Measurements from ENCODE around the gene CLASRP. TPM values are rescaled to one million over a fixed set of nuclear protein-coding genes. Genes with fewer than 3 reads are reported as not detected.

The CLASRP gene
- total RNA-seq, 1 donor from 2014 or later = 101 TPM

GRCh38 chr19:45021971-45022370 lies 16.9 kb upstream of the CLASRP start:
- DNase-seq (ENCODE audit: low spot score) = no peak

GRCh38 chr19:45023048-45023447 lies 15.8 kb upstream of the CLASRP start:
- no peak for DNase-seq (ENCODE audit: low spot score)

GRCh38 chr19:45025264-45025663 lies 13.6 kb upstream of the CLASRP start:
- DNase-seq (ENCODE audit: low spot score) = no peak

GRCh38 chr19:45027371-45027770 lies 11.5 kb upstream of the CLASRP start:
- DNase-seq (ENCODE audit: low spot score) = no peak

- no peak for DNase-seq (ENCODE audit: low spot score)
These were observed 8.0 kb upstream of the CLASRP start for GRCh38 chr19:45030825-45031224.

- no peak for DNase-seq (ENCODE audit: low spot score)
These were observed 6.4 kb upstream of the CLASRP start for GRCh38 chr19:45032421-45032820.

- DNase-seq (ENCODE audit: low spot score) = no peak
These were observed 3.1 kb upstream of the CLASRP start for GRCh38 chr19:45035755-45036154.

- DNase-seq (ENCODE audit: low spot score) = no peak
These were observed 1.3 kb upstream of the CLASRP start for GRCh38 chr19:45037393-45038169.

- DNase-seq (ENCODE audit: low spot score) = no peak
These were observed 1.4 kb downstream of the CLASRP start for GRCh38 chr19:45040059-45040771.

GRCh38 chr19:45041125-45041524 lies 2.3 kb downstream of the CLASRP start:
- DNase-seq (ENCODE audit: low spot score) = no peak

- peak; percentile 38 for DNase-seq (ENCODE audit: low spot score)
These were observed 7.0 kb downstream of the CLASRP start for GRCh38 chr19:45045671-45046353.

GRCh38 chr19:45046355-45046754 lies 7.5 kb downstream of the CLASRP start:
- no peak for DNase-seq (ENCODE audit: low spot score)

- DNase-seq (ENCODE audit: low spot score) = no peak
These were observed 8.4 kb downstream of the CLASRP start for GRCh38 chr19:45047188-45047797.

GRCh38 chr19:45049073-45049736 lies 10.4 kb downstream of the CLASRP start:
- DNase-seq (ENCODE audit: low spot score) = no peak

- DNase-seq (ENCODE audit: low spot score) = no peak
These were observed 11.2 kb downstream of the CLASRP start for GRCh38 chr19:45050036-45050435.

- no peak for DNase-seq (ENCODE audit: low spot score)
These were observed 13.2 kb downstream of the CLASRP start for GRCh38 chr19:45051929-45052579.

GRCh38 chr19:45056831-45057230 lies 18.0 kb downstream of the CLASRP start:
- DNase-seq (ENCODE audit: low spot score) = no peak

- no peak for DNase-seq (ENCODE audit: low spot score)
These were observed 18.6 kb downstream of the CLASRP start for GRCh38 chr19:45057444-45057843.

GRCh38 chr19:45058622-45059159 lies 19.8 kb downstream of the CLASRP start:
- DNase-seq (ENCODE audit: low spot score) = no peak

- DNase-seq (ENCODE audit: low spot score) = peak; percentile 77
These were observed 20.6 kb downstream of the CLASRP start for GRCh38 chr19:45059258-45059965.

Data from mucosa of gallbladder (tissue), 1 donor.